NOMO-1 treated with dmso at 0.1 percent for 144 hours (cell line): ENCODE data around the gene CRTC1.

Experiments used
- DNase-seq: peaks from one replicate; lab custom pipeline; 2025; ENCODE audit not compliant: unreplicated experiment; lab: John Stamatoyannopoulos, UW

Gene CRTC1, protein sequence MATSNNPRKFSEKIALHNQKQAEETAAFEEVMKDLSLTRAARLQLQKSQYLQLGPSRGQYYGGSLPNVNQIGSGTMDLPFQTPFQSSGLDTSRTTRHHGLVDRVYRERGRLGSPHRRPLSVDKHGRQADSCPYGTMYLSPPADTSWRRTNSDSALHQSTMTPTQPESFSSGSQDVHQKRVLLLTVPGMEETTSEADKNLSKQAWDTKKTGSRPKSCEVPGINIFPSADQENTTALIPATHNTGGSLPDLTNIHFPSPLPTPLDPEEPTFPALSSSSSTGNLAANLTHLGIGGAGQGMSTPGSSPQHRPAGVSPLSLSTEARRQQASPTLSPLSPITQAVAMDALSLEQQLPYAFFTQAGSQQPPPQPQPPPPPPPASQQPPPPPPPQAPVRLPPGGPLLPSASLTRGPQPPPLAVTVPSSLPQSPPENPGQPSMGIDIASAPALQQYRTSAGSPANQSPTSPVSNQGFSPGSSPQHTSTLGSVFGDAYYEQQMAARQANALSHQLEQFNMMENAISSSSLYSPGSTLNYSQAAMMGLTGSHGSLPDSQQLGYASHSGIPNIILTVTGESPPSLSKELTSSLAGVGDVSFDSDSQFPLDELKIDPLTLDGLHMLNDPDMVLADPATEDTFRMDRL

GRCh38 chr19:18683109-18683957, at the start of gene CRTC1:
TSS of gene CRTC1 (plus strand) at chr19:18683680. CDS start at chr19:18683703, 23 bp downstream.
- DNase-seq: peak; percentile 73

GRCh38 chr19:18634612-18635297, 48.7 kb upstream of the CRTC1 start:
- DNase-seq: no peak

GRCh38 chr19:18635831-18636182, 47.7 kb upstream of the CRTC1 start:
- DNase-seq: no peak

DNA sequence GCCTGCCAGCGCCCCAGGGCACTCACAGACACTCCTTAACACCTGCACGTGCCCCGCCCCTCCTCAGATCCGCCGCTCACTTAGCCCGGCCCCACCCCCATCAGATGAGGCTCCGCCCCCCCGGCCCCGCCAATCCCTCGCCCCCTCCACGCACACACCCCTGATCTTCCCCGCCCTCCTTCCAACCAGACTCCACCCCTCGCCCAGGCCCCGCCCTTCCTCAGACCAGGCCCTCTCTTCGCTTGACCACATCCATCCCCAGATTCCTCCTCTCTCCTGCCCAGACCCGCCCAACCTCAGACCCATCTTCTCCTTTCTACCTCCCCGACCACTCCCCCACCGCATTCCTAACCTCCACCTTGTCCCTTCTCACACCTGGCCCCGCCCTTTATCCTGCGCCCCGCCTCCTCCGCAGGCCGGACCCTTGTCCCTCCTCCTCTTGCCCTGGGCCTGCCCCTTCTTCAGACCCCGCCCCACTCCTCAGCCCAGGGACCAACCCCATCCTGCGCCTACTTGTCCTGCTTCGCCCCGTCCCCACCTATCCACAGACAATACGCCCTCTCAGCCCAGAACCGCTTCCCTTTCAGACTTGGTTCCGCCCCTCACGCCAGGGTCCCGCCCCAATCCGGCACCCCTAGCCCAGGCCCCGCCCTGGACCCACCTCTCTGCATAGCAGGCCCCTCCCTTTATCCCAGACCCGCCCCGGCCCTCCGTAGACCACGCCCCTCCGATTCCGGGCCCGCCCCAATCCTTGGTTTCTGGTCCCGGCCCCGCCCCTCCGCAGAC, 47.1 kb upstream of the CRTC1 start:
- DNase-seq: peak; percentile 96

DNA sequence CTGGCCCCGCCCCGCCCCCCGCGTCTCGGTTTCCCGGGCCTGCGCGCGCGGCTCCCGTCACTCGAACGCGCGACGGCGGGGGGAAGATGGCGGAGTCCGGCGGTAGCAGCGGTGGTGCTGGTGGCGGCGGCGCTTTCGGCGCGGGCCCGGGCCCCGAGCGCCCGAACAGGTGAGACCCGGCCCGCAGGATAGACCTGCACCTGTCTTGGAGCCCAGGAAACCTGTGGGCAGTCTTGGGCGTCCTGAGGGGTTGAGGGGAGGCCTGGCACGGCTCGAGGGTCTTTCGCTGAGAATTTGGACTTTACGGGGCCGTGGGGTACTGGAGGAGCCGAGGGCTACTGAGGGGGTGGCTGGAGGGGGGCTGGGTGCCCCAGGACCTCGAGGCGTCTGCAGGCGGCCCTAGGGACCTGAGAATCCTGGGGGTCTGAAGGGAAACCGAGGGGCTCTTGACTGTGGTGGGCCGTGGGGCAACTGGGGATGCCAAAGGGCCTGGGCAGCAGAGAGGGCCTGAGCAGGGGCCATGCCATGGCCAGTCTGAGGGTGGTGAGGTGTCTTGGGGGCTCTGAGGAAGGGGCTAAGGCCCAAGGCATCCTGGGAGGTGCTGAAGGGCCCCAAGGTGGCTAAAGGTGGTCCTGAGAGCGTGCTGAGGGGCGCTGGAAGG, 46.4 kb upstream of the CRTC1 start, which contains the start of gene KLHL26:
Gene KLHL26 (plus strand): TSS at position 60 of the 661 bp plus-strand sequence. CDS start 27 bp downstream, at position 87.
- no peak for DNase-seq

- no peak for DNase-seq
Observed at GRCh38 chr19:18637673-18638630, 45.5 kb upstream of the CRTC1 start.

DNA sequence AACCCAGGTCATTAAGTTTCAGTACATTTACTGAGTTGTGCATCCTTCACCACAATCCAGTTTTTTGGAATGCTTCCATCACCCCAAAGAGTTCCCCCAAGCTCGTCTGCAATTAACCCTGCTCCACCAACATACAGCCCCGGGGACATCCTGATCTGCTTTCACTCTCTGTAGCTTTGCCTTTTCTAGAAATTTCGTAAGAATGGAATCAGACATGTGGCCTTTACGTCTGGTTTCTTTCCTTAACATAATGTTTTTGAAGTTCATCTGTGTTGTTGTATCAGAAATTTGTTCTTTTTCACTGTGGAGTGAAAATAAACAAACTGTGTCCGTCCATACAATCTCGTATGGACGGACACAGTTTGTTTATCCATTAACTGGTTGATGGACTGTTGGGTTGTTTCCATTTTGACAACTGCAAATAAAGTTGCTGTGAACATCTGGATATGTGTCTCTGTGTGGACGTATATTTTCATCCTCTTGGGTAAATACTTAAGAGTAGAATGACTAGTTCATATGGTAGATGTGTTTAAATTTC, 43.7 kb upstream of the CRTC1 start:
- DNase-seq: no peak

DNA sequence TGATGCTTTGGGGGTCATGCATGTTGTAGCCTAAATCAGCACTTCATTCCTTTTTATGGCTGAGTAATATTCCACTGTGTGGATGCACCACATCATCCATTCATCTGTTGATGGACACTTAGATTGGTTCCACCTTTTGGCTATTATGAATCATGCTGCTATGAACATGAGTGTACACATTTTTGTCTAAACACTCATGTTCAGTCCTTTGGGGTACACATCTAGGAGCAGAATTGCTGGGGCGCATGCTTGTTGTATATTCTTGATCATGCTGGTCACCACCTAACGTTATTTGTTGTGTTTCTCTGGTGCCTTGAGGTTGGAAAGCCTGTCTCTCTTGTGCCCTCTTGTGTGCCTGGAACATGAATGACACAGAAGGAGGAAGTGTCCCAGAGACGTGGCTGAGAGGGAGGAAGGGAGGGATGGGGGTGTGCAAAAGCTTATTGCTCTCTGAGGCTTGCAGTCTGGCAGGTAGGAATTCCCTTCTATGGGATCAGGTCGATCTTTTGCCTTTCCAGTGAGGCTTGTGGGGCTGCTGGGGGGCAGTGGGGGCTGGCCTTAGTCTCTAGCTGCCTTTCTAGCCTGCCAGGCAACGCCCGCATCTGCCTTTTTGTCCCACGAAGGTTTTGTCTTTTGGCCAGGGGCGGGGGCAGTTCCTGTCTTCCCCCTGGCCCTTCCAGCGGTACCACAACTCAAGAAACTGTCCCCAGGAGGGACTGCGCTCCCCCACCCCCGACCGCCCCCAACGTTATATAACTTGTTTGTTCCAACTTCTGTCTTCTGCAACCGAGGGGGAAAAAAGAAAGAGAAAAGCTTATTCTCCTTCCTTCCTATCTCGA, 39.1 kb upstream of the CRTC1 start:
- DNase-seq: peak; percentile 70

- DNase-seq: no peak
Observed at GRCh38 chr19:18645035-18645511, 38.4 kb upstream of the CRTC1 start.

DNA sequence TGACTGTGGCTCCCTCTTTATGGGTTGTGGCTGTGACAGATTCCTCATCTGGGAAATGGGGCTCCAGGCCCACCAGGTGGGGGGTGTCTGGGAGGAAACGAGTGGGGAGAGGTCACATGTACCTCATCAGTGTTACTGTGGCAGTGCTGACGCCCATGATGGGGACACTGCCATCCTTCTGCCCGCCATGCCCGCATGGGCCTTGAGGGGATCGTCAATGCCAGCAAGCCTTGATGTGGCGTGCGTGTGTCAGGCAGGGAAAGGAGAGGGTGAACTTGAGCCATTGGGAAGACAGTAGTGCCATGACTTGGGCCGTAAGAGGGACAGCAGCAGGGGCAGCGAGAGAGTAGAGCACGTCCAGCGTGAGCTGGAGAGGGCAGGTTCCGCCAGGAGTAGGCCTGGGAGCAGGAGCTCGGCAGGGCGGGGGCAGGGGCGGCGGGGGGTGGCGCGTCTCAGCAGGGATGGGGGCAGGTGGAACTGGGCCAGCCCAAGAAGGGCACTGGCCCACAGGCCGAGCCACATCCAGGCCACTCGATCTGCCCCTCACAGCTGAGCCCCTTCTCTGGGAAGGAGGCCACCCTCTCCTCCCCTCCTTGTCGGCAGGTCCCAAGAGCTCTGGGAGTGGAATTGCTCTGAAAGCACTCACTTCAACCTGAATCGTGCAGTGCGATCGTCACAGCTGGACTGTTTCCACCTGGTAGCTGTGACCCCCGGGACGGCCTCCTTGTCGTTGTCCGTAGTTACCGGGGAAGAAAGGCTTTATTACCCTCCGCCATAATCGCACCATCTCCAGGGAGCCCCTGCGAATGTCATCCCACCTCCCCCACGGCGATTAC, 36.7 kb upstream of the CRTC1 start:
- DNase-seq: no peak

DNA sequence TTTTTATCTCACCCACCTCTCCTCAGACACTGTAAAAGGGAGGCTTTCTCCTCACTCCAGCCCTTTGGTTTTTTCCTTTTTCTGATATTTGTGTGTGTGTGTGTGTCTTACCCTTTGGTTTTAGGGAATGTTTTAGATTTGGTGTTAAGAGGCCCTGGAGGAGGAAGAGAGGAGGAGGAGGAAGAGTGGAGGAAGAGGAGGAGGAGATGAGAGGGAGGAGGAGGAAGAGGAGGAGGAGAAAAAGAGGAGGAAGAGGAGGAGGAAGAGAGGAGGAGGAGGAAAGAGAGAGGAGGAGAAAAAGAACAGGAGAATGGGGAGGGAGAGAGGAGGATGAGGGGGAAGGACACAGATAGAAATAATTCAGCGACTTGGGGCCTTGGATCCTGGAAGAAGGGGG, 36.1 kb upstream of the CRTC1 start:
- no peak for DNase-seq

DNA sequence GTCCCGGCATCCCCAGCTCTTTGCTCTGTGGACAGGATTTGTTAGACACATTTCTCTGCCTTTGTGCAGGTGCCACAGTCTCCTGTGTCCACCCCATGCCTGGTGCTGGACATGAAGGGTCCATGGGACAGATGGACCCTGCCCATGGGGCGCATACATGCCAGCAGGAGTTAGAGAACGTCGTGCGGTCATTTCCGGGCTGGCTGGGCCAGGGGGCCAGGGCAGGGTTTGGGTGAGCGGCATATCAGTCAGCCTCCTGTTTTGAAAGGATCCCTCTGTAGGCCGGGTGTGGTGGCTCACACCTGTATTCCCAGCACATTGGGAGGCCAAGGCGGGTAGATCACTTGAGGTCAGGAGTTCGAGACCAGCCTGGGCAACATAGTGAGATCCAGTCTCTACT, 35.7 kb upstream of the CRTC1 start:
- no peak for DNase-seq

- no peak for DNase-seq
Observed at GRCh38 chr19:18648973-18649315, 34.5 kb upstream of the CRTC1 start.

- no peak for DNase-seq
Observed at GRCh38 chr19:18649371-18650020, 34.0 kb upstream of the CRTC1 start.

DNA sequence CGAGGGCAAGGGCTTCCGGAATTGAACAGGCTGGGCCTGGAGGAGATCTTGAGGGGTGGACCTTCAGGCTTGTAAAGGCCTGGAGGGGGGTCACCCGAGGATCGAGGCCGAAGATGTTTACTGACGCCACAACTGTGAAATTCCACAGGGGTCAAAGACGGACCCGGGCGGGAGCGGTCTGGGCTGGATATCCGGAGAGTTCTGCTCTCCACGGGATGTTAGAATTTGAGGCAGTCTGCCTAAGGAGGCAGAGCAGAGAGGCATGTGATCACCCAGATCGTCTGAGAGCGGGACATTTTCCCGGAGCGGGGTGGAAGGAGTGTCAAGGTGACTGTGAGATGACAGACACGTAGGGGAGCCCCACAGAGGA, 33.5 kb upstream of the CRTC1 start:
- DNase-seq: no peak

GRCh38 chr19:18650468-18651041, 32.9 kb upstream of the CRTC1 start:
- no peak for DNase-seq
